Stimulated activated CD4-positive, alpha-beta T cell treated with anti-CD3 and anti-CD28 coated beads, Interleukin-15, amount 100 ng/mL, for 48 hours (primary cell): ENCODE measurements around the gene SLC22A15.
A peak's percentile ranks its signal among the peaks of the same experiment; 100 is the strongest.
"Not testable (repeated sequence)": the region's sequence is repeated elsewhere in the genome, so short reads cannot be mapped to it uniquely, and the experiment has no call there.

ENCODE experiments used
- DNase-seq, 2 donors: peaks; one replicate each; pipeline ENCODE4 v3.0.0-alpha.2; 2020; ENCODE audit warnings: low read depth in 2 of 2

Gene SLC22A15

DNA sequence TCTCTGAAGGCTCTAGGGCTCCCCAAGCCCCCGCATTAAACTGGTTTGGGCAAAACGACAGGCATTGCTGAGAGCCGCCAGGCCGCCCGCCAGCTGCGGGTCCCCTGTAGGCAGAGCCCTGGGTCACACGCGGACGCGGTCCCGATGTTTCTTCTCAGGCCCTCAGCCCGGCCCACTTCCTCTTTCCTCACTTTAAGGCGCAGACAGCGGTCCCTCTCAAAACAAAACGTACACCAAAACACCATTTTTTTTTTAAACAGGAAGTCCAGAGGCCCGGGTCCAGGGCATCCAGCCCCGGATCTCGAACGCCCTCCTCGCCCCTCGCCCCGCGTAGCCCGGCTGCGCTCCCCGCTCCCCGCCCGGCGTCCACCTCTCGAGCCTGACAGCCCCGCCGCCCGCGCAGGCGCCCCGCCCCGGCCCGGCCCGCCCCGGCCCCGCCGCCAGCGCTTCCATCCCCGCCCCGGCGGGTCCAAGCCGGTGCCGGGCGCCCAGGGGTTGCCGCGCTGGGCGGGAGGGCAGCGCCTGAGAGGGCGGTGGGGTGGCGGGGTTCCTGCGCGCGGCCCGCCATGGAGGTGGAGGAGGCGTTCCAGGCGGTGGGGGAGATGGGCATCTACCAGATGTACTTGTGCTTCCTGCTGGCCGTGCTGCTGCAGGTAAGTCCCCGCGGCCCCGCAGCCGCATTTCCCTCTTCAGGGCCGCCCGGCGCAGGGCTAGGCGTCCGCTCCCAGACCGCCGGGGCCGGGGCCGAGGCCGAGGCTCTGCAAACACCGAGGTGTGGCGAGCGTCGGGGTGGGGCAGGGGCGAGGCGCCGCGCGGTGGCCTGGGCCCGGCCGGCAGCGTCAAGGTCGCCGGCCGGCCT lies at the start of gene SLC22A15:
Gene SLC22A15, plus strand, starts transcription at position 452 of the 859 bp plus-strand sequence. Its CDS starts 115 bp downstream, at position 567.
- peak in 1 of 2 donors; percentile 14 for DNase-seq

DNA sequence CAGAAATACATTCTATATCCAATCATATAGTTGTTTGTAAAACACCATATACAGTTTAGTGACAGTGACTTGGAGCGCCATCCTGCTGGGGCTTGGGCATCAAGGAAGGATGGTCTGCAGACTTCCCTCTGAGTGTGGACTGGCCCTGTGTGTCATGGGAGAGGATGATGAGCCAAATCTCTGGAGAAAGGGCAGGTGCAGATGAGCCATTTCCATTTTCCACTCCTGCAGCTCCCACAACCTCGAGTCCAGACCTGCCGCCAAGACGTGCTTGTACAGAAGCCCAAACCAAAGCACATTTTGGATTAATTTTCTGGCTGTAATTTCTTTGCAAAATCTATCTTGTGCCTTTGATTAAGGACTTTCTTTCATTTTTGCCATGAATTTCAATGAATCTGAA lies 48.3 kb upstream of the SLC22A15 start:
- no peak for DNase-seq

DNA sequence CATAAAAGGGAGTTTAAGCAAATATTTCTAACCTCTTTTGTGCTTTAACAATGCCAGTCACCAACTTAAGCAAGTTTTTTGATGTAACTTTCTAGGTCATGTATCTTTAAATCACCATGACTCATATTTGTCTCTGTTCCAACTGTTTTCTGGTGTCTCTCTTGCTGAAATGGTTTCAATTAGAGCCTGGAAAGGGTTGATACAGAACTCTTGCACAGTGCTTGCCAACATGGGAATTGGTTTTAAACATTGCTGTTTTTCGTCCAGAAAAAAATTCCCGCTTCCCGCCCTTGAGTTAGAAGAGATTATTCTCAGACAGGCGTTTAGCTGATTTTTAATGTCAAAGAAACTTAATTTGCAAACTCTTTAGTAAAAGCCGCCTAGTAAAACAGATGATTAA lies 46.4 kb upstream of the SLC22A15 start:
- DNase-seq: no peak

DNA sequence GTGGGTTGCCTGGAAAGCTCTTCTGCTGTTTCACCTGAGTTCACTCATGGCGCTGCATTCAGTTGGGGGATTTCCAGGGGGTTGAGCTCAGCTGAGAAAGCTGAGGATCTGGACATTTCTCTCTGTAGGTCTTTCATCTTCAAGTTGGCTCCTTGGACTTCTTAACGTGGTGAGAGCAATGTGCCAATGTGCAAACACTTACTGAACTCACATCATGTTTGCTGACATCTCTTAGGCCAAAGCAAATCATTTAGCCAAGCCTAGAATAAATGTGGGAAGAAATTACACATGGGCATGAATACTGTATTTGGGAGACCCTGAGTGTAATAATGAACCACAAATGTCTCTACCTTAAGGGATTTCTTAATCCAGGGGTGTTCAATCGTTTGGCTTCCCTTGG lies 42.7 kb upstream of the SLC22A15 start:
- DNase-seq: no peak

DNA sequence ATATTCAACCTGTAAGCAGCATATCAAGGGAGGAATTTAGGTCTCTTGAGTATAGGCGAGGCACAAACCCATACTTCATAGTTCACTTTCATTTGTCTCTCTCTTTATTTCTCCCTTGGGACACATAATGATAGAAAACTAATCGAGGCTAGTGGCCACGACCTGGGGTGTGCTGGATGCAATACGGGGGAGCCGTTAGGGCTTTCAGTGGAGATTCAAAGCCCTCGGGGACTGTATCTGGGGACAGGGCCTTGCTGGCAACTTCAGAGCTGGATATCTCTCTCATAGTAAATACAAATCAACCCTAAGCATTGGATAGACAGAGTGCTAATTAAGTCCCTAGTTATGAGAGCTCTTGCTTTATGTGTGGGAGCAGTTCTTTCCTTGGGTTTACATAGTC lies 36.9 kb upstream of the SLC22A15 start:
- DNase-seq: no peak

DNA sequence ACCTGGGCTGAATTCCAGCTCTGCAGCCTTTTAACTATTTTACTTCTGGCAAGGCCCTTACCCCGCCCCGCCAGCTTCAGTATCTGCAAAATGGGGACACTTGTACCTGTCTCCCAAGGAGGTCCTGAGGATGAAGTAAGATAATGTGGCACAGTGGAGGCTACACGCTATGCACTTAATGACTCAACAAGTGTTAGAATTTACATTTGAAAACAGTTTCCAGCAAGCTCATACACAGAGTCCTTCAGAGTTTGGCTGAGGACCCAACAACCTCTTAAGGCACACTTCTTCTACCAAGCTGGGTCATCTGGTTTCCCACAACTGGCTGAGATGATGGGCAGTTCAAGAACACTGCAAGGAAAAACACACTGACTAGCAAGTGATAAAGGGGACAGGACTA lies 30.2 kb upstream of the SLC22A15 start:
- no peak for DNase-seq

DNA sequence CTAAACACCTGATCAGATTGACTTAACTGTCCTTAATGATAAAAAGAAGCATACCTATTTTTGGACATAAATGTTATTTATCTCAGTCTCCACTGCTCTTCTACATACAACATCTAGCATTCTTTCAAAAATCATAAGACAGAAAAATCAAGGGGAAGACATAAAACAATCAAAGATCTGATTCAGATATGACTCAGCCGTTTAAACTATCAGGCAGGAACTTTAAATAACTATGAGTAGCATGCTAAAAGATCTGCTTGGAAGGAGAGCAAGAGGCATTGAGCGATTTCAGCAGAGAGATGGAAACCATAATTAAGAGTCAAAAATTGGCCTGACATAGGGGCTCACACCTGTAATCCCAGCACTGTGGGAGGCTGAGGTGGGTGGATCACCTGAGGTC lies 27.2 kb upstream of the SLC22A15 start:
- DNase-seq: no peak

DNA sequence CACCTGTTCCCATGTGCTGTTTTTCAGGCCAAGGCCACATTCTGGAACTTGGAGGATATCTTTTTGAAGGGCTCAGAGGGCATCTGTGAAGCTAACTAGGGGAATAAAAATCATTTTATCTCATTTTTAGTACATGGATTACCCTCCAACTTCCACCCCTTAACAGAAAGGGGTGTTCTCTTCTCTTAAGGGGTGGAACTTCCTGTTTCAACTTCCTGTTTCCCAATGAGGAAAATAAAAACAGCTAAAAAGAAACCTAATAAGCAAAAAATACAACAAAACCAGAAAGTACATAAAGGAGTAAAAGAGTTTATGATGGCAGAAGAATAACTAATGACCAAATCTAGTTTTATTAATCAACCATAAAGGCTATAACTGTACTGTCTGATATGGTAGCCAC lies 24.8 kb upstream of the SLC22A15 start:
- no peak for DNase-seq

DNA sequence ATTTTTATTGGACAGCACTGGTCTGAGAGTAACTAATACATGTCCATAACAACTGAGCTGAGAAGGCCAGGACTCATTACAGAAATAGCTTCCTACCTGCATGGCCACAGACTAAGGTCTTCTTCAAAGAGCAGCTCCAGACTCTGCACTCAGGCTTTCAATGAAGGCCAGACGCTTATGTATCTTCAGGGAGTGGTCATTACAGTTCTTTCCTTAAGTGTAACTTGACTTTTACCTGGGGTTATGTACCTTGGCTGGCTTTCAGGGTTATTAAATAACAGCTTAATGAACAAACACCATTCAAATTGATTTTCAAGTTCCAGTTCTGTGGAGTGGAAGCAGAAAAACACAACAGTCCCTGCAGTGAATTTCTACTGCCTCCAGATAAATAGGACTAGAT lies 23.8 kb upstream of the SLC22A15 start:
- no peak for DNase-seq

DNA sequence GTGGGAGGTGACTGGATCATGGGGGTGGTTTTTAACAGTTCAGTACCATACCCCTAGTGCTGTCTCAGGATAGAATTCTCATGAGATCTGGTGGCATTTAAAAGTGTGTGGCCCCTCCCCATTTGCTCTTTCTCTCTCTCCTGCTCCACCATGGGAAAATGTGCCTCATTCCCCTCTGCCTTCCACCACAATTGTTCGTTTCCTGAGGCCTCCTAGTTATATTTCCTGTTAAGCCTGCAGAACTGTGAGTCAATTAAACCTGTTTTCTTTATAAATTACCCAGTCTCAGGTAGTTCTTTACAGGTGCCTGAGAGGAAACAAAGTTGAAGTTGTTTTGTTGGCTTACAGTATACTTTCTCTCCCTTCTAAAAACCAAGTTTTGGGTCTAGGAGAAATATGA lies 23.1 kb upstream of the SLC22A15 start:
- no peak for DNase-seq

DNA sequence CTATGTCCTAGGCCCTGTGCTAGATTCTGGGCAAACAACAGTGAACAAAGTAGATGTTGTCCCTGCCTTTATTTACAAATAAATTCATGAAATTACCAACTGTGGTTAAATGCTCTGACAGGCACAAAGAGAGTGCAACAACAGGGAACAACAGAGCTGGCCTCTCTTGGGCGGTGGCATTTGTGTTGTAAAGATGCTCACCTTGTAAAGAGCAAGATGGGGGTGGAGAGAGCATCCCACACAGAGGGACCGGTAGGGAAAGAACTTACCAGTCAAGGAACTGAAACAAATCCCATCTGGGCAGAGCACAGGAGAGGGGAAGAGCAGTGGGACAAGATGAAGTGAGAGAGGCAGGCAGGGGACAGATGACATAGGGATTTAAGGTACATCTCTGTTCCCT lies 21.6 kb upstream of the SLC22A15 start:
- no peak for DNase-seq

DNA sequence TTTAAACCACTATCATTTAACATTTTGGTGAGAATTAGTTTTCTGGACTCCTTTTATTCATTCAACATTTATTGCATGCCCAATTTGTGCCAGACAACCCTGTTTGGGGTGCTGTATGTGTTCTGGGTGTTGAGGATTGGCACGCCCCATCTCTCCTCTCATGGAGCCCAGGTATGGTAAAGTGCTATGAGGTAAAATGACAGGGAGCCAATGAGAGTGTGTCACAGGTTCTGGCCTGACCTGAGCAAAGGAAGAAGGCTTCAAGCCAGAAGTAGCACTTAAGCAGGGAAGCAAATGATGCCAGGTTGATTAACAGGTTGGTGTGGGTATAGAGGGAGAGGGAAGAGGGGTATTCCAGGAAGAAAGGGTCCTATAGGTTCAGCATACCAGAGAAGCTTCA lies 21.1 kb upstream of the SLC22A15 start:
- DNase-seq: no peak

DNA sequence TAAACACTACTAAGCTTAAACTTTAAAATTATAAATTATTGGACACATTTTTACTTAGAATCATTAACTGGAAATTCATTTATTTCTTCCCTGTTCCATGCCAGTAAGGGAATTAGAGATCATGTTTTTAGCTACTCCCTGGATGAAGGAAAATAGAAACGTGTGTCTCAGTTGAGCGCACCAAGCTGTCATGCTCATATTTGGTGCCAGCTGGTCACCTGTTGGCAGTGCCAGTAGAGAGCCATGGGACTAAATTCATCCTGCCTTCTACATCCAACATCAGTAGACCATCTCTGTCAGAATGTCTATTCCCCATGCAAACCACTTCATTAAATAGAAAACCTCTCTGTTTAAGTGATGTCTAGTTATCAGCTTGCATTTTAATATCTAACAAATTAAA lies 17.4 kb upstream of the SLC22A15 start:
- DNase-seq: no peak

DNA sequence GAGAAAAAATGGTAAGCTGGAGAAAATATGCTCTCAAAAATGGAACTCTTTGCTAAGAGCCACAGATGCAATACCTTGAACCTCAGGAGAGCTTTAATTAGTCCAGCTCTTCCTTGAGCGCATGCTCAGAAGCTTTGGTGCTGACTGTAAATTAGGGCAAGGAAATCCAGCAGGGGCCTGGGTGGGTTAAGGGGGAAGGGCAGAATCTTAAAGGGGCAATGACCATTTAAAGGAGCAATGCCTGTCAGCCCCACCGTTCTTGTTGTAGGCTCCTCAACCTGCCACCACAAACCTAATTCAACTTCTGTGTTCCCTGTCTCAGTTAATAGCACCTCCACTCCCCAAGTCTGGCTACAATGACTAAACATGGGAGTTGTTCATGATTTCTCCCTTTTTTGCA lies 6.8 kb upstream of the SLC22A15 start:
- DNase-seq: no peak

DNA sequence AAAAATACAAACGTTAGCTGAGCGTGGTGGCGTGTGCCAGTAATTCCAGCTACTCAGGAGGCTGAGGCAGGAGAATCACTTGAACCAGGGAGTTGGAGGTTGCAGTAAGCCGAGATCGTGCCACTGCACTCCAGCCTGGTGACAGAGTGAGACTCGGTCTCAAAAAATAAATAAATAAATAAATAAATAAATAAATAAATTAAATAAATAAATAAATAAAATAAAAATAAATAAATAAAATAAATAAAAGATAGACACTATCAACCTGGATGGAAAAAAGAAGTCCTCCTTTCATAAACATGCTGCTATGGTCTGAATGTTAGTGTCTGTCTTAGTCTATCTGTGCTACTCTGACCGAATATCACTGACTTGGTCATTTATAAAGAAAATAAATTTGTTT lies 4.5 kb upstream of the SLC22A15 start:
- not testable (repeated sequence) for DNase-seq

DNA sequence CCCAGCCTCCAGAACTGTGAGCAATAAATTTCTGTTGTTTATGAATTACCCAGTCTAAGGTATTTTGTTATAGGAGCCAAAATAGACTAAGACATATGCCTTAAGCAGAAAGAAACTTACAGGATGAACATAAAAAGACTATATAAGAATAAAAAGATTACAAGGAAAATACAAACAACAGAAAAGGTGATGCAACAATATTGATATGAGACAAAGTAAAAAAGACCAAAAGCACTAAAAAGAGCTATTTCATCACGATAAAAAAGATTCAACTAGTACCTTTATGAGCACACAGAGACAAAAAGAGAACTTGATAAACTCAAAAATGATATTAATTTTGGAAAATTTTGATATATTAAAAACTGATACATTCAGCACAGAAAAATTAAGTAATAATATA lies 3.2 kb upstream of the SLC22A15 start:
- no peak for DNase-seq

DNA sequence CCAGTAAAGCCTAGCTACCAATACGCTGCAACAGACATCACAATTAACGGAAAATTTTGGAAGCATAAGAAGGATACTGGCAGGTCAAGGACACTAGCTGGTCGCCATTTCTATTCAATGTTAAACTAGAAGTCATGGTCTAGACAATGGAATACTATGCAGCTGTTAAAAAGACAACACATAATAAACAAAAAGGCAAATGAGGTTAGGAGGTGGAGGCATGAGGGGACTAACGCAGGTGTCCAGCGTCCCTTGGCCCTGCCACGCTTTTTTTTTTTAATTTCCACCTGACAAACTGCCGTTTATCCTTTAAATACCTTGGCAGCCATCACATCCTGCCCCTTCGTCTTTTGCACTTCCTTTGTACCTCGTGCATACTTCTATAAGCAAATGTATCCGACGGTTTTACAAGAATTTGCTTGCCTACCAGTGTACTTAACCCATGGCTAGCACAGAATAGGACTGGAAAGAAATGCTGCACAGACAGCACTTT lies 698 bp upstream of the SLC22A15 start:
- DNase-seq: no peak

DNA sequence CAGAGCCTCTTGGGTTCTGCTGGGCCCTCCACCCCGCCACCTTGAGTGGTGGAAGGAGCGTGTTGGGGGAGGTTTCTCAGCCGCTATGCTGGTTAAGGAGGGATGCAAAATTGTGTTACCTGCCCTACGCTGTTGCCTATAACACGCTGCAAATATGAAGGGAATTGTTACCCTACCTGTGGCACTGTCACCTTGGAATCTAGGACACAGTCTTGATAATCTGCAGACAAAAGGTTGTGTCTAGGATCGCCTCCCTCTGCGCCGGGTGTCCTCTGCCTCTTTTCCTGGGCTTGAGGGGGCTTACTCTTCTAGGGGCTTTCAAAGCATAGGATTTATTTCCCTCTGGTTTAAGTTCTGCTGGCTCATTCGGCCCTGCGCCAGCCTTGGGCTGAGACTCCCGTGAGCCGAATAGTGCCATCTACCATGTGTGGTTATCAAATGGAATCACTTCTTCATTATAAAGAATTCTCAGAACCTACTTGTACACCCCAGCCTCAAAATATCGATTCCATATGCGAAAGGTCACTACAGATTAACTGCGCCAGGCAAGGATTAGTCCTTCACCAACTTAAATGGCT lies 697 bp downstream of the SLC22A15 start:
- DNase-seq: no peak

DNA sequence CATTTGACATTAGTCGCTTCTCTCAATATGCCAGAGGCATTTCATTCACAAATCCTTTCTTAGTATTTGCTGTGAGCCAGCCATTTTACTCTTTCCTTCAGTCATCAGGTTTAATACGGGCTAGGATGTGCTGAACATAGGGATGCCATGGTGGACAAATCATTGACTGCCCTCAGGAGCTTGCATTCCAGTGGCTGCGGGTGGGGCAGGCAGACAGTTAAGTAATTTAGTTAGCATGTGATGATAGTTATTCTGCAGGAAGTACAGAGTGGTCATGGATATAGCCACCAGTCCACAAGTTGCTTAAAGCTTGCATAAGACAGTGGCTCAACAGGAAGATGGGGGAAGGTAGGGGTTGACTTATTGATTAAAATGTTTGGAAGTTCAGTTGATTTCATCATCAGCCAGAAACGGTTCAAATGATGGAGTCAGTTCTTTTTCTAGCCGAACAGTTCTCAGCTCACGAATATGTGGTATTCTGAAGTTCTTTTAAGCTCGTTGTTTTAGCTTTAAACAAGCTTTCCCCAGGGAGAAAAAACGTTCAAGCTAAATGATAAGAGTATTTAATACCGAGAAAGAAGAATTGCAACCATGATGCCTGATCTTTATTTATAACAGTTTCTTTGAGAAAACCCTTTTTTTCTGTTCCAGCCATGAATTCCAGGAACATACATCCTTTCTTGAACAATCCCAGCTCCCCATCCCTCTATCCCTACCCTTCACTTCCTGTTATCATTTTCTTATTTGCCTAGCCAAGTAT lies 1.4 kb downstream of the SLC22A15 start:
- no peak for DNase-seq

DNA sequence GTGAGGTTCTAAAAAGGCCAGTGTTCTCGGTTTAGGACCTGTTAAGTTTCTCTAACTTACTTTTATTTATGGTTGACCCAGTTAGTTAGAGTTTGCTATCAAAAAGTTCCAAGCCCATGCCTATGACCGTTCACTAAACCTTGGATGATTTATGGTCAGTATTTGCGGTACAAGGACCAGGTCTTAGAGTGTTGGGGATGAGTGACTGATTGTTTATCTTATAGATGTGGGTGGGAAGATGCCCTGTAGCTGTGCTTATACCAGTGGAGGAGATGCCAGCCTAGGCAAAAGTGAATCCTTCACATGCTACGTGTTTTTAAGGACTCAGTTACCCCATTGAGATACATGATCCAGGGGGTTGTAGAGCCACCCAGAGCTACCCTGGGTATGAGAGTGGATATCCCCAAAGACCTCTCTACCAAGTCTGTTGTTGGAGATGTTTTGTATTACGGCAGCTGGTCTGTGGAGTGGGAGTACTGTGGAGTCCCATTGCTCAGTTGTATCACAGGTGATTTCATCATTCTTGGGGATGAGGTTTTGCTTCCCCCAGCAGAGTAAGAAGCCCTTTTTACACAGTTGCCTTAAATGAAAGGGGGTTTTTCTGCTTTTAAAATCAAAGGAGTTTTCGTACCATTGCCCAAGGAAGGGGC lies 2.1 kb downstream of the SLC22A15 start:
- no peak for DNase-seq

DNA sequence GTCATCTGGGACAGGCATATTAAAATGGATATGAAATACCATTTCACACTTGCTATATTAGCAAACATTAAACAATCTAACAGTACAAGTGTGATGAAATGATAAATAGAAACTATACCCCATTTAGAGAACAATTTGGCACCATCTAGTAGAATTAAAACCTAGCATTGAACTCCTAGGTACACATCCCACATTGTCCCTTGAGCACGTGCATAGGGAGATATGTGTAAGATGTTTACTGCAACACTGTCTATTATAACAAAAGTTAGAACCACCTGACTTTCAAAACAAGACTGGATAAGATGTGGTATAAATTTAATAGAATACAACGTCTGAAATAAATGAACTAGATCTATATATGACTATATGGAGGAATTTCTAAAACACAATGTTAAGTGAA lies 3.8 kb downstream of the SLC22A15 start:
- DNase-seq: no peak
